OCI-LY3 (cell line): Measurements from ENCODE around the gene TRPC4AP.

Experiments
- CTCF ChIP-seq: fragments of 200-600, 300-600 bp; sonication (generic); IDR thresholded peaks from 2 replicates; pipeline ENCODE4 v1.5.1; 2014; ENCODE audit warnings: antibody characterized with exemption, low read length, low read depth
- EZH2phosphoT487 ChIP-seq: fragments of 200-600 bp; shearing (Covaris generic); IDR thresholded peaks from 2 replicates; pipeline ENCODE4 v1.6.1; 2018; ENCODE audit warnings: antibody characterized with exemption, mixed run types, low read depth

DNA sequence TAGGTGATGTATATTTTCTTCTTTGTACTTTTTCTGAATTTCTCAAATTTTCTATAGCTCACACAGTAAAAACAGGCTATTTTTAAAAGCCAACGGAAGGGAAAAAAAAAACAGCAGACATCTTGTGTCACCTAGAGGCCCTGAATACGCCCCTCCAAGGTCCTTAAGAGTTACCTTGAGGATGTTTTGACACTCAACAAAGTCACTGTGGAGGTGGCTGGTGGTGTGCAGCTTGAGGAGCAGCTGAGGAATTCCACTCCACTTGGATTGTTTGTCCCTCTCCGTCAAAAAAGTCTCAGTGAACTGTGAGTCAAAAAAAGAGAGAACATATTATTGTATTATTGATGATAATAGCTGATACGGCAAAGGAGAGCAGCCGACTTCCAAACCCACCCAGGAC, 14.7 kb downstream of the TRPC4AP start:
- TF ChIP-seq CTCF (no peak), EZH2phosphoT487 (no peak)
